NOMO-1 treated with dmso at 0.1 percent for 144 hours (cell line): ENCODE results near the gene CEP170B.
"Not testable (repeated sequence)": the region's sequence is repeated elsewhere in the genome, so short reads cannot be mapped to it uniquely, and the experiment has no call there.

ENCODE experiments used
- DNase-seq: peaks from one replicate; lab custom pipeline; 2025; ENCODE audit not compliant: unreplicated experiment; lab: John Stamatoyannopoulos, UW

The CEP170B gene

DNA sequence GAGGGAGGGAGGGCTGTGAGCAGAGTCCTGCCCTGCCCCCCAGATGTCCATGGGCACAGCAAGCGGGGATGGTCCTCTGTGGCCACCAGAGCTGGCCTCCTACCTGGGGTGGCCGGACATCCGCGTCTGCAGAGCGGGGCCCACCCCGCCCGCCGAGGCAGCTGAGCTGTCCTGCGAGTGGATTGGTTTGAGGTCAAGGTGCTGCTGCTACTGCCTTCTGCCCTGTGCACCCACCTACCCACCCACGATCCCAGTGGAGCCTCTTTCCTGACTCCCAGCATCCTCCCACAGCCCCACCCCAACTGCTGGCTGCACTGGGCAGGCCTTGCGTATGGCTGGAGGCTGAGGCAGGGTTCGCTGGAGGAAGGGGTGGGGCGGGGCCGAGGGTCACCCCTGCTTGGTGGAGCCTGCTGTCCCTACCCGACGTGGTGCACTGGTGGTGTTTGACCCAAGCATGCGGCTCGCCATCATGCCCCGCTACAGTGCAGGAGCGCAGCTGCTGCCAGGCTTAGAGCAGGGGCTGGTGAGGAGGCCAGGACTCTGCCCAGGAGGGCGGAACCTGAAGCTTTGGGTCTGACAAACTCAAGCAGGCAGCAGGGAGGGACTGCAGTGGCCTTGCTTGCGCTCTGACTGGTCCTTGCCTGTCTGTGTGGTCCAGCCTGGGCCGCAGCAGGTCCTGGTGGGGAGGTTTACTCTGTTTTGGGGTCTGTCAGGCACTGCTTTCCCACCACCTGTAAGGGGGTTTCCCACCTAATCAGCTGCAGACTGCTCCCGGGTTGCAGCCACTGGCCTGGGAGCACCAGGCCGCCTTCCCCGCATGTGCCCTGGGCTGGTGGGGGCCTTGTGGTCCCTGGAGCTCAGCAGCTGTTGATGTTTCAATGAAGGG, 23.7 kb downstream of the CEP170B start:
- no peak for DNase-seq

- no peak for DNase-seq
Measured at GRCh38 chr14:104889375-104889757, 24.3 kb downstream of the CEP170B start.

DNA sequence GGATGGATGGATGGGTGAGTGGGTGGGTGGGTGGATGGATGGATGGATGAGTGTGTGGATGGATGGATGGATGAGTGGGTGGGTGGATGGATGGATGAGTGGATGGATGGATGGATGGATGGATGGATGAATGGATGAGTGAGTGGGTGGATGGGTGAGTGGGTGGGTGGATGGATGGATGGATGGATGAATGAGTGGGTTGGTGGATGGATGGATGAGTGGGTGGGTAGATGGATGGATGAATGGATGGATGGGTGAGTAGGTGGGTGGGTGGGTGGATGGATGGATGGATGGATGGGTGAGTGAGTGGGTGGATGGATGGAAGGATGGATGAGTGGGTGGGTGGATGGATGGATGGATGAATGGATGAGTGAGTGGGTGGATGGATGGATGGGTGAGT, 25.2 kb downstream of the CEP170B start:
- not testable (repeated sequence) for DNase-seq

DNA sequence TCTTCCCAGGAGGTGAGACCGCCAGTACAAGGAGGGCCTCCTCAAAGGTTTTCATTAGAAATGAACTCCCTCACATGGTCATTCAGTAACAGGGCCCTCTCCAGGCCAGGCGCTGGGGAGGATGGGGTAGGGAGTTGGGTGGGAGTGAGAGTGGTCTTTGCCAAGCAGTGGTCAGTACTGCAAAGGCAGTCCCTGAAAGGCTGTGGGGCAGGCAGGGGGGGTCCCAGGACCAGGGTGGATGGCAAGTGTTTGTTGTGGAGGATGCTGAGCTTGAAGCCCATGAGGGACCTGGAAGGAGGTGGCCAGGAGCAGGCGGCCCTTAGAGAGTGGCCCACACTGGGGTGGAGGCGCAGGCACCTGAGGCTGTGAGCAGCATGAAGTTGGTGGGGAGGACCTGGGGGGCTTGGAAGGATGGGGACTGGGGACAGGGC, 26.1 kb downstream of the CEP170B start:
- DNase-seq = no peak

- DNase-seq = no peak
Measured at GRCh38 chr14:104891664-104892530, 26.8 kb downstream of the CEP170B start.

- DNase-seq = no peak
Measured at GRCh38 chr14:104892531-104893434, 27.7 kb downstream of the CEP170B start.

DNA sequence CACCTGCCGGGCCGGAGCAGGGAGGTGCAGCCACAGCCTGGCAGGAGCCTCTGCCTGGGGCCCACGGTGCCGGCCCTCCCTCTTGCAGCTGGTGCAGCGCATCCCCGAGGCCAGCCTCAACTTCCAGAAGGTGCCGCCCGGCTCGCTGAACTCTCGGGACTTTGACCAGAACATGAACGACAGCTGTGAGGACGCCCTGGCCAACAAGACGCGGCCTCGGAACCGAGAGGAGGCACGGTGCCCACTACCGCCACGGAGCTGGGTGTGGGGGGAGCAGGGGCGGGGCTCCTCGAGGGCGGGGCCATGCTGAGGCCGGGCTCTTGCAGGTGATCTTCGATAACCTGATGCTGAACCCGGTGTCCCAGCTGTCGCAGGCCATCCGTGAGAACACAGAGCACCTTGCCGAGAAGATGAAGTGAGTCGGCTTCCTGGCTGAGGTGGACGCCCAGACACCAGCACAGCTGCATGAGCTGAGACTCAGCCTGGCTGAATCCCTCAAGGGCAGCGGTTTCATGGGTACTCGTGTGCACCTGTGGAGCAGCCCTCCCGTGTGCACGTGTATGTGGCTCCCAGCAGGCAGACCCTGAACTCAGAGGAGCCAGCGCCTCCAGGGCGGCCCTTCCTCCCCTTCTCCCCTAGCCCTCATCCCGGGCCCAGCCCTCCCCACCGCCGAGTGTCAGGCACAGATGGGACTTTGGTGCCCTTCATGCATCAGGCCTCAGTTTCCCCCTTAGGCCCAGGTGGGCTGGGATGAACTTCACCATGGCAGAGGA, 28.6 kb downstream of the CEP170B start:
- no peak for DNase-seq

GRCh38 chr14:104894331-104895206, 29.5 kb downstream of the CEP170B start:
- no peak for DNase-seq

GRCh38 chr14:104895207-104895785, 30.2 kb downstream of the CEP170B start:
- DNase-seq = no peak

GRCh38 chr14:104895786-104896661, 31.0 kb downstream of the CEP170B start:
- DNase-seq = no peak

DNA sequence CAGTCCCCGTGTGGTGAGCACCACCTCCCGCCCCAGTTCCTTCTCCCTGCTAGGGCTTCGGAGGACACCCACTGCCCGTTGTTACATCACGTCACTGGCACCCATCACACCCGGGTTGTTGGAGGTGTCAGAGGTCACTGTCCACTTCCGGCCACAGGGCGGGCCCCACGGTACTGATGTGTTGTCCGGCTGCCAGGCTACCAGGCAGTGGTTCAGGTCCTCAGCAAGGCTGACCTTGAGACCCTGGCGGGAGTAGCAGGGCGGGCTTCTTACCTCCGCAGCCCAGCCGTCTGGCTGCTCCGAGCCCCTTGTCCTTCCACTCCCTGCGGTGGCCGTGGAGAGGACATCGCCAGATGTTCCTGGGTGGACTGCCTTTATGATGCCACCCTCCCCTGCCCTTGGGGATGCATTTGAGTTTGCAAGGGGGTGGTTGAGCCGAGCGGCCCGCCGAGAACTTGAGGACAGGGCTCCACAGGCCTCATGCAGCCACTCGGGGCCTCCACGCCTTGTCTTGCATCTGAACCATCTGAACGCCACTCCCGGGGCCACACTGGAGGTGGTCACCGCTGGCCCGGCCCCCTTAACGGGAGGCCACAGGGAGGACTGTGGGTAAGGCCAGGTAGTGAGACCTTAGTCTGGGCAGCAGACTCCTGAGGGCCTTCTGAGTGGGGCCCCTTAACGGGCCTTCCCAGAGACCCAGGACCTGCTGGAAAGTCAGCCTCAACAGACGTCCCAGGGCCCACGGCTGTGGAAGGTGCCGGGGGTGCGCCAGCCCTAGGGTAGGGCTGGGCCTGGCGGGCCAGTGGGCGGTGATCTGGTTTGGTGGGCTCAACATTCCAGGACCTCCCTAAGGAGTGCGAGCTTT, 32.5 kb downstream of the CEP170B start:
- DNase-seq = no peak

GRCh38 chr14:104898195-104898558, 33.1 kb downstream of the CEP170B start:
- DNase-seq = no peak

DNA sequence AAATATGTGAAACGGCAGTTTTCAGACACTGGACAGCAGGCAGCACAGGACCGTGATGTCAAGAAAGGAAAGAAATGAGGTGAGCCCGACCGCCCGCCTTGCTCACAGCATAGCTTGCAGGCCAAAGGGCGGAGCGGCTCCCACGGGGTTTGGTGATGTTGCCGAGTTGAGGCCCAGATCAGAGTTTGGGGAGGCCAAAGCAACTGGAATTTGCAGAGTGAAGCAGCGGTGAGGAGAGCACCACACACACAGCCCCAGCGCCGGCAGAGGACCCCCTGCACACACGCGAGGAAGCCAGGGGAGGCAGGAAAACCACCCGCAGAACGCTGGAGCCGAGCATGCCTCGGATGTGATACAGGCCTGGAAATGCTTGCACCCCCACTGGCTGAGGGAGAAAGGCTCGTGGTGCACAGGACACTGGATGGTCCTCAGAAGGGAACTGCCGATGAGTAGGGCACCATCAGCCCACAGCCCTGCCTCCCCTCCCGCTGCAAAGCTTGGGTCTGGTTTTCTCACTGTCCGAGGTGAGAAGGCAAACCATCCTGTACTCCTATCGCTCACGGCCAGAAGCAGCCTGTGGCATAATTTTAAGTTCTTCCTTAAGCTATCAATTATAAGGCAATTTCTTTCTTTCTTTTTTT, 33.9 kb downstream of the CEP170B start:
- no peak for DNase-seq

GRCh38 chr14:104899781-104900180, 34.7 kb downstream of the CEP170B start:
- no peak for DNase-seq

DNA sequence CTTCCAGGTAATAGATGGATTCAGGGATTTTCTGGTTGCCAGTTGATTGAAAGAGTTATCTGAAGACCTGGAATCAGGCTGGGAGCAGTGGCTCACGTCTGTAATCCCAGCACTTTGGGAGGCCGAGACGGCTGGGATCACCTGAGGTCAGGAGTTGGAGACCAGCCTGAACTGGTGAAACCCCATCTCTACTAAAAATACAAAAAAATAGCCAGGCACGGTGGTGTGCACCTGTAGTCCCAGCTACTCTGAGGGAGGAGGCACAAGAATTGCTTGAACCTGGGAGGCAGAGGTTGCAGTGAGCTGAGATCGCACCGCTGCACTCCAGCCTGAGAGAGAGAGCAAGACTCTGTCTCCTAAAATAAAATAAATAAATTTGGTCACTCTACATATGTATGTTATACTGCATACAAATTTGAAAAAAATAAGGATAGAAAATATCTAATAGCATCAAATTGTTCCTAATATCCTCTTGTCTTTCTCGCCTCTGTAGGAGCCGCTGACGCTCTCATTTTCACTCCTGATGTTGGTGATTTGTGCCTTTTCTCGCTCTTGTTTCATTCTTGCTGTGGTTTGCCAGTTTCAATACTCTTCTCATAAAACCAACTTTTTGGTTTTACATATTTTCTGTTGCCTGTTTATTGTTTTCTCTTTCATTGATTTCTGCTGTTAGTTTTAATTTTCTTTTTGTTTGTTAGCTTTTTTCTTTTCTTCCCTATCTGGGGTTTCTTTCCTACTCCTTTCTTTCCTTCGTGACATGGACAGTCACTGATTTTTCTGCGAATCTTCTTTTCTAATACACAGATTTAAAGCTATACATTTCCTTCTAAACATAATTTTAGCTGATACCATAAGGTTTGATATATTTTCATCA, 35.8 kb downstream of the CEP170B start:
- no peak for DNase-seq

DNA sequence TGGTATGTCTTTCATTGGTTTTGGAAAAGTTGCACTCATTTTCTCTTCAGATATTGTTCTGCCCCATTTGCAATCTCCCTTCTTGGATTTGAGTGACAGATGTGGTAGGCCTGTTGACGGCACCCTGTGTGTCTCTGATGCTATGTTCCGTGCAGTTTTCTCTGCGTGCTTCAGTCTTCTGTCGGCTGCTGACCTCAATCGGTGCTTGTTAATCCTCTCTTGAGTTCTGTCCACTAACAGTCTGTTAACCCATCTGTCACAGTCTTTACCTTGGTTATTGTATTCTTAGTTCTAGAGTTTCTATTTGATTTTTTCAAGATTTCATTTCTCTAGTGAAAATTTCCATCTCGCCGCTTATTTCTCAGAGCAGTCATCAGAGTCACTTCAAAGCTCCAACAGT, 38.9 kb downstream of the CEP170B start:
- DNase-seq = no peak
